ENCODE results near the gene RASSF3.

The RASSF3 gene

GRCh38 chr12:64670019-64670418, 59.7 kb downstream of the RASSF3 start:
- DNase-seq (ENCODE audit: low read depth) = no peak
- TF ChIP-seq CTCF (IDR thresholded peaks at IDR 0.05; ENCODE audit: low read length, missing control alignments) = no peak
- H3K4me3 ChIP-seq (replicated peaks; ENCODE audit: low read depth, low read length) = no peak overlapping the region

- peak; percentile 63 for DNase-seq (ENCODE audit: low read depth)
- no peak overlapping the region for H3K4me3 ChIP-seq (replicated peaks; ENCODE audit: low read depth, low read length)
- TF ChIP-seq CTCF (IDR thresholded peaks at IDR 0.05; ENCODE audit: low read length, missing control alignments) = no peak
These were observed 60.8 kb downstream of the RASSF3 start for GRCh38 chr12:64670919-64671639.

DNA sequence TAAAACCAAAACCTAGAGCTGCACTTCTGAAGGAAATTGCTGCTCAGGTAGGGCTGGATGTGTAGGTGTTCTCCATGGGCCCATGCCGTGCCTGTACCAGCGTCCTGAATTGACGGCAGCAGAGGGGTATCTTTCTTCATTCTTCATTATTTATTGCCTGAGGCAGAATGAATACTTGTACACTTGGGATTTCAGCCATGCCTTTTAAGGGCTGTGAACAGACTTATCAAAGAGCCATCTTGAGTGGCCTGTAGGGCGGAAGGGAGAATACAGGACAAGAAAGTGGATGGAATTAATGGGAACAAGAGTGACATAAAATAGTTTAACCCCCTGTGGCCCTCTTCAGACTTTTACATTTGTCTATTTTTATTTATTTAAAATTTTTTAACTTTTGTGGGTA, 61.4 kb downstream of the RASSF3 start:
- H3K4me3 ChIP-seq (replicated peaks; ENCODE audit: low read depth, low read length) = no peak overlapping the region
- no peak for TF ChIP-seq CTCF (IDR thresholded peaks at IDR 0.05; ENCODE audit: low read length, missing control alignments)
- DNase-seq (ENCODE audit: low read depth) = no peak

GRCh38 chr12:64672925-64673409, 62.7 kb downstream of the RASSF3 start:
- peak; percentile 65 for DNase-seq (ENCODE audit: low read depth)
- H3K4me3 ChIP-seq (replicated peaks; ENCODE audit: low read depth, low read length) = no peak overlapping the region
- TF ChIP-seq CTCF (IDR thresholded peaks at IDR 0.05; ENCODE audit: low read length, missing control alignments) = no peak

- H3K4me3 ChIP-seq (replicated peaks; ENCODE audit: low read depth, low read length) = no peak overlapping the region
- peak; percentile 45 for DNase-seq (ENCODE audit: low read depth)
- TF ChIP-seq CTCF (IDR thresholded peaks at IDR 0.05; ENCODE audit: low read length, missing control alignments) = no peak
These were observed 63.3 kb downstream of the RASSF3 start for GRCh38 chr12:64673490-64674169.

- H3K4me3 ChIP-seq (replicated peaks; ENCODE audit: low read depth, low read length) = no peak overlapping the region
These were observed 64.2 kb downstream of the RASSF3 start for GRCh38 chr12:64674367-64674922.

More at GRCh38 chr12:64674367-64674922, 64.2 kb downstream of the RASSF3 start:
- TF ChIP-seq CTCF (IDR thresholded peaks at IDR 0.05; ENCODE audit: low read length, missing control alignments) = no peak
- no peak for DNase-seq (ENCODE audit: low read depth)

All from fibroblast of pulmonary artery (primary cell).